H1 (cell line): Measurements from ENCODE around the gene EXOG. TPM values are rescaled to one million over a fixed set of nuclear protein-coding genes. Genes with fewer than 3 reads are reported as not detected.
A peak's percentile ranks its signal among the peaks of the same experiment; 100 is the strongest.

ENCODE experiments used
- CTCF ChIA-PET: fragments of 300-600 bp; sonication (Branson Sonifier 250); formaldehyde crosslinking; loops from one replicate; lab custom pipeline; 2021; ENCODE audit not compliant: partially characterized antibody; lab: Charles Lee
- POLR2A ChIA-PET: fragments of 300-600 bp; sonication (Branson Sonifier 250); formaldehyde crosslinking; loops from one replicate; lab custom pipeline; 2021; ENCODE audit warnings: inconsistent platforms; ENCODE audit not compliant: partially characterized antibody; lab: Charles Lee
- DNase-seq, 2 experiments: peaks; one replicate each; pipeline versions ENCODE4 v3.0.0 to v3.0.0-alpha.2; 2010 to 2022; ENCODE audit warnings: low spot score in 2 of 2, low read depth in 1 of 2, mixed read lengths in 1 of 2
- FAIRE-seq: peaks from 2 replicates; lab custom pipeline; 2011; peaks lifted over from hg19 to GRCh38; lab: Jason Lieb, UNC
- H2AFZ ChIP-seq: 2 replicates; pipeline ENCODE4 v1.8.1; 2012; ENCODE audit warnings: low read length, inconsistent platforms
- H2AK5ac ChIP-seq: 2 replicates; pipeline ENCODE4 v1.6.1; 2013; ENCODE audit warnings: low read depth, low read length
- H2BK120ac ChIP-seq: replicated peaks from 2 replicates; pipeline ENCODE3; 2013; ENCODE audit warnings: low read depth, low read length, inconsistent platforms
- H2BK12ac ChIP-seq: 2 replicates; pipeline ENCODE4 v1.6.1; 2013; ENCODE audit warnings: low read depth, low read length
- H2BK15ac ChIP-seq: 2 replicates; pipeline ENCODE4 v1.6.1; 2013; ENCODE audit warnings: low read length
- H2BK20ac ChIP-seq: 2 replicates; pipeline ENCODE4 v1.6.1; 2013; ENCODE audit warnings: low read length
- H2BK5ac ChIP-seq: 2 replicates; pipeline ENCODE4 v1.6.1; 2013; ENCODE audit warnings: low read depth, low read length
- H3K14ac ChIP-seq: 2 replicates; pipeline ENCODE4 v1.6.1; 2013; ENCODE audit warnings: inconsistent platforms; ENCODE audit not compliant: insufficient read length
- H3K18ac ChIP-seq: 2 replicates; pipeline ENCODE4 v1.6.1; 2013; ENCODE audit warnings: low read length; ENCODE audit errors: extremely low read depth
- H3K23ac ChIP-seq: 2 replicates; pipeline ENCODE4 v1.6.1; 2013; ENCODE audit warnings: inconsistent platforms; ENCODE audit not compliant: insufficient read length
- H3K23me2 ChIP-seq: 2 replicates; pipeline ENCODE4 v1.6.1; 2013; ENCODE audit warnings: low read depth, low read length
- H3K27ac ChIP-seq: 2 replicates; pipeline ENCODE4 v1.6.1; 2011; ENCODE audit warnings: low read depth, low read length, inconsistent platforms
- H3K27me3 ChIP-seq, 4 experiments: replicated peaks in 1 of 4; 1 replicate in 1 of 4; 2 replicates in 3 of 4; pipeline versions ENCODE4 v1.6.1 to v1.8.1; 2011 to 2013; ENCODE audit warnings: low read length in 3 of 4, mild to moderate bottlenecking in 3 of 4, inconsistent platforms in 2 of 4, mixed read lengths in 2 of 4, moderate library complexity in 1 of 4; ENCODE audit not compliant: control insufficient read depth in 3 of 4, insufficient read depth in 3 of 4; ENCODE audit errors: extremely low read depth in 1 of 4
- H3K36me3 ChIP-seq, 4 experiments: 2 replicates each; pipeline versions ENCODE4 v1.6.1 to v1.8.1; 2011 to 2013; ENCODE audit warnings: mild to moderate bottlenecking in 4 of 4, low read length in 3 of 4, moderate library complexity in 2 of 4, control low read depth in 1 of 4, inconsistent platforms in 1 of 4; ENCODE audit not compliant: insufficient read depth in 4 of 4, control insufficient read depth in 2 of 4
- H3K4ac ChIP-seq: replicated peaks from 2 replicates; pipeline ENCODE3; 2013; ENCODE audit warnings: low read length, low read depth, mixed read lengths, inconsistent platforms; ENCODE audit not compliant: insufficient read length
- H3K4me1 ChIP-seq, 4 experiments: replicated peaks in 1 of 4; 1 replicate in 1 of 4; 2 replicates in 3 of 4; pipeline versions ENCODE4 v1.6.1 to v1.8.1; 2011 to 2013; ENCODE audit warnings: low read length in 3 of 4, inconsistent platforms in 2 of 4, mixed read lengths in 1 of 4; ENCODE audit not compliant: insufficient read depth in 4 of 4, control insufficient read depth in 3 of 4
- H3K4me2 ChIP-seq, 2 experiments: 2 replicates each; pipeline versions ENCODE4 v1.6.1 to v1.8.1; 2011 to 2013; ENCODE audit warnings: low read depth in 2 of 2, low read length in 2 of 2, control low read depth in 1 of 2, inconsistent platforms in 1 of 2, mild to moderate bottlenecking in 1 of 2; ENCODE audit not compliant: insufficient read depth in 1 of 2
- H3K4me3 ChIP-seq, 4 experiments: fragments of 200-600, 300-600 bp in 1 of 4; sonication (generic), shearing (Covaris generic), sonication (Bioruptor Twin) in 1 of 4; 2 replicates each; pipeline versions ENCODE4 v1.5.1 to v1.8.1; 2011 to 2016; ENCODE audit warnings: low read length in 4 of 4, low read depth in 3 of 4, control low read depth in 2 of 4, inconsistent platforms in 2 of 4, mild to moderate bottlenecking in 2 of 4, mixed read lengths in 1 of 4, moderate library complexity in 1 of 4; ENCODE audit not compliant: insufficient read depth in 2 of 4; ENCODE audit errors: extremely low read depth in 1 of 4
- H3K56ac ChIP-seq: replicated peaks from 2 replicates; pipeline ENCODE3; 2013; ENCODE audit warnings: low read depth, mild to moderate bottlenecking, mixed read lengths, low read length, inconsistent platforms; ENCODE audit not compliant: insufficient read length
- H3K79me1 ChIP-seq: 2 replicates; pipeline ENCODE4 v1.6.1; 2013; ENCODE audit warnings: low read depth, low read length, control low read depth
- H3K79me2 ChIP-seq, 2 experiments: 2 replicates each; pipeline versions ENCODE4 v1.6.1 to v1.8.1; 2012 to 2013; ENCODE audit warnings: low read length in 2 of 2, mild to moderate bottlenecking in 2 of 2, inconsistent platforms in 1 of 2; ENCODE audit not compliant: insufficient read depth in 2 of 2, control insufficient read depth in 1 of 2
- H3K9ac ChIP-seq, 4 experiments: replicated peaks in 1 of 4; 1 replicate in 1 of 4; 2 replicates in 3 of 4; pipeline versions ENCODE4 v1.6.1 to v1.8.1; 2011 to 2013; ENCODE audit warnings: low read depth in 3 of 4, low read length in 3 of 4, control low read depth in 2 of 4, mild to moderate bottlenecking in 2 of 4, moderate library complexity in 2 of 4, inconsistent platforms in 1 of 4; ENCODE audit errors: extremely low read depth in 1 of 4
- H3K9me3 ChIP-seq, 2 experiments: 2 replicates each; pipeline versions ENCODE4 v1.6.1 to v1.8.1; 2012 to 2013; ENCODE audit warnings: mild to moderate bottlenecking in 2 of 2, moderate library complexity in 2 of 2, control low read depth in 1 of 2, inconsistent platforms in 1 of 2, low read depth in 1 of 2, low read length in 1 of 2, mixed read lengths in 1 of 2; ENCODE audit not compliant: insufficient read depth in 2 of 2
- H4K20me1 ChIP-seq, 2 experiments: replicated peaks in 1 of 2; 2 replicates each; pipeline versions ENCODE3 to v1.8.1; 2011 to 2013; ENCODE audit warnings: inconsistent platforms in 2 of 2, low read length in 2 of 2, mild to moderate bottlenecking in 1 of 2; ENCODE audit not compliant: insufficient read depth in 2 of 2, control insufficient read depth in 1 of 2
- H4K5ac ChIP-seq: 2 replicates; pipeline ENCODE4 v1.6.1; 2013; ENCODE audit warnings: low read length, low read depth, mixed read lengths, inconsistent platforms; ENCODE audit not compliant: insufficient read length
- H4K8ac ChIP-seq: 2 replicates; pipeline ENCODE4 v1.8.0; 2013; ENCODE audit warnings: mild to moderate bottlenecking, moderate library complexity, low read length, inconsistent platforms; ENCODE audit not compliant: insufficient read depth; ENCODE audit errors: extremely low read depth
- H4K91ac ChIP-seq: replicated peaks from 2 replicates; pipeline ENCODE3; 2013; ENCODE audit warnings: low read length, mixed read lengths, inconsistent platforms; ENCODE audit not compliant: insufficient read length
- BACH1 ChIP-seq: IDR thresholded peaks from 2 replicates; pipeline ENCODE4 v1.6.1; 2012; ENCODE audit warnings: low read length, improper control_type of control experiment
- CHD2 ChIP-seq: IDR thresholded peaks from 2 replicates; pipeline ENCODE4 v1.6.1; 2012; ENCODE audit warnings: low read length, improper control_type of control experiment
- EZH2 ChIP-seq: fragments of 200-600 bp; sonication (generic); IDR thresholded peaks from 2 replicates; pipeline ENCODE4 v1.7.1; 2012; ENCODE audit warnings: low read depth, mild to moderate bottlenecking, moderate library complexity, low read length, inconsistent platforms; ENCODE audit not compliant: severe bottlenecking
- GTF2F1 ChIP-seq: IDR thresholded peaks from 2 replicates; pipeline ENCODE4 v1.6.1; 2012; ENCODE audit warnings: low read depth, low read length, improper control_type of control experiment, borderline replicate concordance
- HDAC2 ChIP-seq, 2 experiments: fragments of 300-600 bp in 1 of 2; sonication (generic) in 1 of 2; IDR thresholded peaks; 2 replicates each; pipeline ENCODE4 v1.6.1; 2011 to 2012; ENCODE audit warnings: low read depth in 2 of 2, low read length in 2 of 2, mild to moderate bottlenecking in 2 of 2, moderate library complexity in 2 of 2, borderline replicate concordance in 1 of 2, inconsistent platforms in 1 of 2
- KDM4A ChIP-seq: IDR thresholded peaks from one replicate; pipeline ENCODE4 v1.7.1; 2012; ENCODE audit warnings: low read depth, mild to moderate bottlenecking, moderate library complexity, low read length, inconsistent platforms; ENCODE audit not compliant: severe bottlenecking
- MAFK ChIP-seq: IDR thresholded peaks from 2 replicates; pipeline ENCODE4 v1.6.1; 2012; ENCODE audit warnings: low read depth, mild to moderate bottlenecking, improper control_type of control experiment, low read length
- SIN3A ChIP-seq, 2 experiments: IDR thresholded peaks in 1 of 2; conservative IDR thresholded peaks in 1 of 2; 2 replicates each; pipeline ENCODE4 v1.6.1; 2011 to 2012; ENCODE audit warnings: low read length in 2 of 2, improper control_type of control experiment in 1 of 2, low read depth in 1 of 2, mild to moderate bottlenecking in 1 of 2
- SIRT6 ChIP-seq: IDR thresholded peaks from one replicate; pipeline ENCODE4 v1.7.1; 2012; ENCODE audit warnings: low read length, inconsistent platforms
- SP4 ChIP-seq: IDR thresholded peaks from 2 replicates; pipeline ENCODE4 v1.6.1; 2012; ENCODE audit warnings: low read length, inconsistent platforms
- WGBS, 2 experiments: shearing (Covaris generic) in 1 of 2; methylation state at CpG; one replicate each; pipeline versions ENCODE4 v1.1.6 to v1.1.7; 2013 to 2015; ENCODE audit warnings: low lambda C conversion rate in 2 of 2, mixed read lengths in 2 of 2, inconsistent platforms in 1 of 2, low coverage in 1 of 2, missing lambda C conversion rate in 1 of 2; ENCODE audit not compliant: insufficient replicate concordance in 2 of 2, insufficient coverage in 1 of 2, insufficient read length in 1 of 2; ENCODE audit errors: extremely low coverage in 1 of 2, missing lambda C conversion rate in 1 of 2; 5-methylcytosine and 5-hydroxymethylcytosine counted together
- polyA plus RNA-seq, 7 experiments: library from polyadenylated mRNA; depleted of rRNA in 3 of 7; stranded (reverse) in 5 of 7; unstranded in 2 of 7; fragments of >200 nt in 5 of 7; fragments of 200-250 nt in 2 of 7; gene quantifications; 1 replicate in 5 of 7; 2 replicates in 1 of 7; 4 replicates in 1 of 7; pipeline versions ENCODE4 v1.2.1 to v1.2.3, GENCODE V29; 2011 to 2013; ENCODE audit warnings: missing spikeins in 2 of 7, mixed read lengths in 2 of 7
- total RNA-seq: library from RNA; stranded (reverse); fragmentation: NEBNext Ultra II Directional; extraction: Animal tissue kit (Norgen Biotek cat#: 25700); gene quantifications from 2 replicates; pipeline ENCODE4 v1.2.1, GENCODE V29; 2021
- TF ChIP-seq, protein P1 (sequence below): IDR thresholded peaks from 2 replicates; pipeline ENCODE4 v1.6.1; 2011; ENCODE audit warnings: low read length, improper control_type of control experiment

EXOG gene
- total and polyA plus RNA-seq, 2 of the 8 experiments (the other 6 are each of a cell fraction or from before 2014, with no cell fraction given), result 7.2 to 12.9 TPM

GRCh38 chr3:38565339-38566214 lies 69.4 kb downstream of the EXOG start:
- DNase-seq, result no peak
- H3K4me2 ChIP-seq, result no peak overlapping the region
- no peaks in the 10 kb centered on the region for H3K4me1 ChIP-seq
- no peak overlapping the region for H3K27ac ChIP-seq
- WGBS, 2 experiments, result 88% methylated on average over 13 of the region's 13 CpGs; no CpG with 5 or more reads in 1 of the 2 experiments
- no peaks in the 10 kb centered on the region for H3K79me2 ChIP-seq
- no peak overlapping the region for H2BK12ac ChIP-seq
- no peak overlapping the region for H2BK5ac ChIP-seq
- H3K56ac ChIP-seq, result no peak overlapping the region
- ChIA-PET POLR2A (no interaction called here), CTCF (interaction anchor here (0.6 to 1.3 kb wide), 5 partner anchors 10 to 85 kb away, joined by 3 to 5 read pairs (median 3); no protein-coding TSS in a partner anchor)
- no peak overlapping the region for H3K14ac ChIP-seq
- no peak overlapping the region for H2AFZ ChIP-seq
- no peak overlapping the region for H2BK120ac ChIP-seq
- peak overlapping the region; percentile 47; the same call in 1 of the 2 replicates for H4K8ac ChIP-seq
- H4K5ac ChIP-seq, result no peak overlapping the region
- H3K4ac ChIP-seq, result no peak overlapping the region
- H3K18ac ChIP-seq, result no peak overlapping the region
- H4K91ac ChIP-seq, result no peak overlapping the region
- H3K23ac ChIP-seq, result no peak overlapping the region
- H3K79me1 ChIP-seq, result no peaks in the 10 kb centered on the region
- no peak overlapping the region for H3K9ac ChIP-seq
- no peaks in the 10 kb centered on the region for H3K23me2 ChIP-seq
- H2BK15ac ChIP-seq, result no peak overlapping the region
- H2BK20ac ChIP-seq, result no peak overlapping the region
- no peak overlapping the region for H2AK5ac ChIP-seq
- H3K27me3 ChIP-seq, result no peaks in the 10 kb centered on the region
- H3K9me3 ChIP-seq, result no peaks in the 10 kb centered on the region
- H4K20me1 ChIP-seq, result peaks cover 0 to 1% of the 10 kb centered on the region in 2 experiments
- no peak overlapping the region for H3K4me3 ChIP-seq
- no peaks in the 10 kb centered on the region for H3K36me3 ChIP-seq
- no peak for FAIRE-seq
- TF ChIP-seq SIN3A (conservative IDR thresholded peaks at IDR 0.05 in 1 of 2, IDR thresholded peaks at IDR 0.05 in 1 of 2; ENCODE audit: low read depth in 1 of 2, low read length in 2 of 2) (no peak), EZH2 (no peak), CHD2 (no peak), KDM4A (no peak), HDAC2 (IDR thresholded peaks at IDR 0.05; ENCODE audit: borderline replicate concordance in 1 of 2, low read depth in 2 of 2, low read length in 2 of 2) (no peak), GTF2F1 (no peak), SIRT6 (no peak), BACH1 (no peak), SP4 (no peak), MAFK (no peak)
- TF ChIP-seq, protein P1, sequence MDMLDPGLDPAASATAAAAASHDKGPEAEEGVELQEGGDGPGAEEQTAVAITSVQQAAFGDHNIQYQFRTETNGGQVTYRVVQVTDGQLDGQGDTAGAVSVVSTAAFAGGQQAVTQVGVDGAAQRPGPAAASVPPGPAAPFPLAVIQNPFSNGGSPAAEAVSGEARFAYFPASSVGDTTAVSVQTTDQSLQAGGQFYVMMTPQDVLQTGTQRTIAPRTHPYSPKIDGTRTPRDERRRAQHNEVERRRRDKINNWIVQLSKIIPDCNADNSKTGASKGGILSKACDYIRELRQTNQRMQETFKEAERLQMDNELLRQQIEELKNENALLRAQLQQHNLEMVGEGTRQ, result no peak
